ENCODE results near the gene HDHD3.

- TF ChIP-seq, protein P1, sequence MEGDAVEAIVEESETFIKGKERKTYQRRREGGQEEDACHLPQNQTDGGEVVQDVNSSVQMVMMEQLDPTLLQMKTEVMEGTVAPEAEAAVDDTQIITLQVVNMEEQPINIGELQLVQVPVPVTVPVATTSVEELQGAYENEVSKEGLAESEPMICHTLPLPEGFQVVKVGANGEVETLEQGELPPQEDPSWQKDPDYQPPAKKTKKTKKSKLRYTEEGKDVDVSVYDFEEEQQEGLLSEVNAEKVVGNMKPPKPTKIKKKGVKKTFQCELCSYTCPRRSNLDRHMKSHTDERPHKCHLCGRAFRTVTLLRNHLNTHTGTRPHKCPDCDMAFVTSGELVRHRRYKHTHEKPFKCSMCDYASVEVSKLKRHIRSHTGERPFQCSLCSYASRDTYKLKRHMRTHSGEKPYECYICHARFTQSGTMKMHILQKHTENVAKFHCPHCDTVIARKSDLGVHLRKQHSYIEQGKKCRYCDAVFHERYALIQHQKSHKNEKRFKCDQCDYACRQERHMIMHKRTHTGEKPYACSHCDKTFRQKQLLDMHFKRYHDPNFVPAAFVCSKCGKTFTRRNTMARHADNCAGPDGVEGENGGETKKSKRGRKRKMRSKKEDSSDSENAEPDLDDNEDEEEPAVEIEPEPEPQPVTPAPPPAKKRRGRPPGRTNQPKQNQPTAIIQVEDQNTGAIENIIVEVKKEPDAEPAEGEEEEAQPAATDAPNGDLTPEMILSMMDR (IDR thresholded peaks at IDR 0.05), result no peak
- no peak for TF ChIP-seq POLR2A (IDR thresholded peaks at IDR 0.05)
Measured at GRCh38 chr9:113328045-113328782, 48.6 kb downstream of the HDHD3 start.

Measured in suprapubic skin (tissue), 3 donors.